HepG2 (cell line): ENCODE data around the gene TMEM121.

Experiments
- GABPA ChIP-seq, 2 experiments: IDR thresholded peaks; 2 replicates each; pipeline ENCODE4 v1.6.1; 2011 to 2016; ENCODE audit warnings: low read depth in 2 of 2, low read length in 1 of 2, missing biosample characterization in 1 of 2, missing genetic modification characterization in 1 of 2
- SP1 ChIP-seq, 2 experiments: fragments of 450-650 bp in 1 of 2; sonication (generic) in 1 of 2; formaldehyde crosslinking in 1 of 2; IDR thresholded peaks; 2 replicates each; pipeline versions ENCODE4 v1.4.0 to v1.6.1; 2016 to 2020; ENCODE audit warnings: missing genetic modification reagents in 1 of 2

DNA sequence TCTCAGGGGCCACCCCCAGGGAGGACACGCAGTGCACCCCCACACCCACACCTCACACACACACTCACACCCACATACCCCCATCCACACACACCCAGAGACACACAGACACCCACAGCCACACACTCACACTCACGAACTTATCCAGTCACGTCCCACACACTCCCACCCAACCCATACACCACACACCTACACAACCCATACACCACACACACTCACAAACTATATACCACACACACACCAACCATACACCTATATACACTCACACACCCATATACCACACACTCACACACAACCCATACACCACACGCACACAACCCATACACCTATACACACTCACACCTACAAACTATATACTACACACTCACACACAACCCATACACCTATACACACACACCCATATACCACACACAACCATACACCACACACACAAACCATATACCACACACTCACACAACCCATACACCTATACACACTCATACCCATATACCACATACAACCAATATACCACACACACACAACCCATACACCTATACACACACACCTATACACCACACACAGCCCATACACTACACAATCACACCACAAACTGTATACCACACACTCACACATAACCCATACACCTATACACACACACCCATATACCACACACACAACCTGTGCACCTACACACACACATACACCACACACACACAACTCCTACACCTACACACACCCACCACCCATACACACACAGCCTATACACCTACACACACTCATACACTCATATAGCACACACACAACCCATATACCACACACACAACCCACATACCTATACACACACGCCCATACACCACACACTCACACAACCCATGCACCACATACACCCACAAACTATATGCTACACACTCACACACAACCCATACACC, 42.7 kb downstream of the TMEM121 start:
- no peak for TF ChIP-seq SP1 (IDR thresholded peaks at IDR 0.05)
- no peak for TF ChIP-seq SP1 (CRISPR knock-in tag; IDR thresholded peaks at IDR 0.05)
- TF ChIP-seq GABPA (IDR thresholded peaks at IDR 0.05; ENCODE audit: low read depth, low read length) = no peak
- no peak for TF ChIP-seq GABPA (CRISPR knock-in tag; IDR thresholded peaks at IDR 0.05; ENCODE audit: low read depth)
